GM21619 (cell line): ENCODE results near the gene RHBDF2.

Source experiments
- ATAC-seq: cut with Tn5 transposase; IDR thresholded peaks from one replicate; pipeline ENCODE4 v1.9.1; 2021; ENCODE audit not compliant: unreplicated experiment

RHBDF2 gene

GRCh38 chr17:76484228-76484725 lies 16.9 kb downstream of the RHBDF2 start:
- no peak for ATAC-seq

- ATAC-seq: peak; percentile 63
Observed at GRCh38 chr17:76481071-76481655, 20.1 kb downstream of the RHBDF2 start.

- no peak for ATAC-seq
Observed at GRCh38 chr17:76480632-76481031, 20.6 kb downstream of the RHBDF2 start.

GRCh38 chr17:76479515-76480060 lies 21.6 kb downstream of the RHBDF2 start:
- ATAC-seq: no peak

- ATAC-seq: no peak
Observed at GRCh38 chr17:76478730-76479514, 22.3 kb downstream of the RHBDF2 start.

- no peak for ATAC-seq
Observed at GRCh38 chr17:76478097-76478496, 23.1 kb downstream of the RHBDF2 start.

GRCh38 chr17:76477576-76477975 lies 23.6 kb downstream of the RHBDF2 start:
- ATAC-seq: no peak

GRCh38 chr17:76476736-76477135 lies 24.5 kb downstream of the RHBDF2 start:
- no peak for ATAC-seq

GRCh38 chr17:76475302-76475701 lies 25.9 kb downstream of the RHBDF2 start:
- no peak for ATAC-seq

GRCh38 chr17:76474894-76475293 lies 26.3 kb downstream of the RHBDF2 start:
- ATAC-seq: no peak

- ATAC-seq: no peak
Observed at GRCh38 chr17:76474238-76474637, 27.0 kb downstream of the RHBDF2 start.

GRCh38 chr17:76473541-76473985 lies 27.7 kb downstream of the RHBDF2 start:
- no peak for ATAC-seq

GRCh38 chr17:76472726-76473125 lies 28.5 kb downstream of the RHBDF2 start:
- no peak for ATAC-seq

GRCh38 chr17:76472258-76472645 lies 29.0 kb downstream of the RHBDF2 start:
- ATAC-seq: no peak

GRCh38 chr17:76471498-76472257 lies 29.5 kb downstream of the RHBDF2 start:
- no peak for ATAC-seq

GRCh38 chr17:76469991-76470739 lies 31.1 kb downstream of the RHBDF2 start:
- ATAC-seq: no peak

GRCh38 chr17:76469076-76469990 lies 31.9 kb downstream of the RHBDF2 start:
- ATAC-seq: no peak

- no peak for ATAC-seq
Observed at GRCh38 chr17:76468634-76469010, 32.6 kb downstream of the RHBDF2 start.

- no peak for ATAC-seq
Observed at GRCh38 chr17:76467809-76468633, 33.2 kb downstream of the RHBDF2 start.
